Stomach (tissue), 4 donors: ENCODE results near the gene TPX2.

ENCODE experiments used
- CTCF ChIP-seq, 7 experiments: fragments of 450-650 bp in 4 of 7; fragments of 200-600 bp in 3 of 7; sonication (generic) in 3 of 7; IDR thresholded peaks; one replicate each; pipeline ENCODE4 v1.5.1; 2016 to 2019; ENCODE audit warnings: antibody characterized with exemption in 7 of 7, control low read depth in 2 of 7, mild to moderate bottlenecking in 1 of 7
- POLR2A ChIP-seq, 4 donors: fragments of 450-650 bp; IDR thresholded peaks; one replicate each; pipeline ENCODE4 v1.6.1; 2016; ENCODE audit warnings: antibody characterized with exemption in 4 of 4, control low read depth in 2 of 4, mild to moderate bottlenecking in 1 of 4, moderate library complexity in 1 of 4

DNA sequence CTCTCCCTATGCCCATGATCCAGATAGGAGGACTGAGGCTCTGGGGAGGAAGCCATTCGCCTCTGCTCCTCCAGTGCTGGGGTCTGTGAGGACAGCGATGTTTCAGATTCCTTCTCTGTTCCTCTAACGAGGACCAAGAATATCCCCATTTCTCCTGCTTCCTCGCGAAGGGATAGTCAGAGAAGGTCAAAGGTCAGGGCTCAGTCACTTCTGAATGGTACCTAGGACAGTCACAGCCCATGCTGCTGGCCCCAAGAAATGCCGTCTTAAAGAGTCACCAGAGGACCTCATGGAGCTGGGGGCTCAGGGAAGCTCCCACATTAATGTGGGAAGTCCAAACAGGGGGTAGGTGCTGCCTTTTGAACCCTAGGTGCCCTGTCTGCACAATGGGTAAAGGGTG lies 104.2 kb downstream of the TPX2 start:
- TF ChIP-seq POLR2A (IDR thresholded peaks at IDR 0.05): no peak
- no peak for TF ChIP-seq CTCF (IDR thresholded peaks at IDR 0.05)
